Measurements from ENCODE around the gene RITA1. TPM values are rescaled to one million over a fixed set of nuclear protein-coding genes. Genes with fewer than 3 reads are reported as not detected.

RITA1 gene
- total and polyA plus RNA-seq, 10 of the 15 experiments (the other 5 are each of a cell fraction or from before 2014, with no cell fraction given) = 2.3 to 39.9 (median 24.8) TPM

DNA sequence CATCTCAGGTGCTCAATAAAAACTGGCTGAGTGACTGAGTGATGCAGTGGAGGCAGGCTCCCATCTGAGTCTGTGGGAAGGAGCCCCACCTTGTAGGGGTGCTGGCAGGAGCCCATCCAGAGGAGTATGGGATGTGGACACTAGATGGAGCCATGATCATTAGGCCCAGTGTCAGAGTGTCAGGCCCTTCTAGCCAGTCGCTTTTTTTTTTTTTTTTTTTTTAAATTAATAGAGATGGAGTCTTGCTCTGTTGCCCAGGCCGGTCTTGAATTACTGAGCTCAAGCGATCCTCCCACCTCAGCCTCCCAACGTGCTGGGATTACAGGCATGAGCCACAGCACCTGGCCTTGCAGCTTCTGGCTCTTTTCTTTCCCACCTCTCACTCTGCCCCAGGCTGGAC lies 11.5 kb downstream of the RITA1 start:
- Histone ChIP-seq H3K27me3 (replicated peaks in 1 of 2; ENCODE audit: control insufficient read depth in 2 of 2, insufficient read depth in 2 of 2, low read length in 1 of 2) (no peaks in the 10 kb centered on the region), H3K27ac (ENCODE audit: control insufficient read depth, insufficient read depth) (no peak overlapping the region), H3K4me3 (no peak overlapping the region), H3K9ac (ENCODE audit: control insufficient read depth, insufficient read depth, low read length) (no peak overlapping the region), H3K4me1 (ENCODE audit: control insufficient read depth, insufficient read depth, low read length) (no peaks in the 10 kb centered on the region), H3K79me2 (ENCODE audit: control insufficient read depth, insufficient read depth, low read length) (no peaks in the 10 kb centered on the region), H3K36me3 (ENCODE audit: control insufficient read depth in 2 of 2, insufficient read depth in 2 of 2, low read length in 1 of 2) (no peaks in the 10 kb centered on the region), H3K4me2 (ENCODE audit: control insufficient read depth, insufficient read depth) (no peak overlapping the region), H3K9me3 (replicated peaks; ENCODE audit: control insufficient read depth, insufficient read depth, low read length) (no peaks in the 10 kb centered on the region), H4K20me1 (ENCODE audit: control insufficient read depth, insufficient read depth) (no peaks in the 10 kb centered on the region), H2AFZ (ENCODE audit: control insufficient read depth, low read depth, low read length) (no peak overlapping the region)
- BruUV-seq (replicated peaks) = no TSS peak
- ChIA-PET CTCF (interaction anchor here (0.6 to 4.2 kb wide), 22 partner anchors 10 to 793 kb away, joined by 3 to 24 read pairs (median 4); partner anchors contain the start of gene SDSL), SMC1A (ENCODE audit: uncharacterized antibody, unreplicated experiment) (interaction anchor here (0.6 to 2.5 kb wide), 10 partner anchors 20 to 94 kb away, joined by 3 to 13 read pairs (median 5); no protein-coding TSS in a partner anchor), POLR2A (interaction anchor here (0.5 to 0.6 kb wide), 3 partner anchors 24 to 691 kb away, joined by 4 to 5 read pairs (median 4); partner anchors contain the start of gene TPCN1), RAD21 (ENCODE audit: unreplicated experiment) (interaction anchor here (0.5 to 2.3 kb wide), 15 partner anchors 10 to 1058 kb away, joined by 3 to 8 read pairs (median 4); no protein-coding TSS in a partner anchor)
- 0% methylated on average over 4 of the region's 4 CpGs for WGBS (ENCODE audit: insufficient coverage, insufficient replicate concordance, low lambda C conversion rate, missing lambda C conversion rate)
- peak; percentile 98 for ATAC-seq
- in situ Hi-C loops (cut with MboI) = loop anchor here (5.0 kb wide), 1 partner anchor 225 kb away; the partner anchor contains the start of gene SDSL
- intact Hi-C loops (cut with micrococcal nuclease; ENCODE audit: unreplicated experiment) = loop anchor here (2.0 to 10.0 kb wide), 3 partner anchors 36 to 115 kb away; no protein-coding TSS in a partner anchor
- no peak for DNase-seq (ENCODE audit: low read depth, low spot score)
- FAIRE-seq = peak; percentile 80
- no peak for TF ChIP-seq STAT3 (IDR thresholded peaks at IDR 0.05; ENCODE audit: low read depth, low read length)
- no peak for TF ChIP-seq POU2F2 (IDR thresholded peaks at IDR 0.05; ENCODE audit: borderline replicate concordance, low read depth, low read length)
- 0 out of 2 replicates have a peak, but pooled peaks have one; percentile 16 for TF ChIP-seq RUNX3 (IDR thresholded peaks at IDR 0.05; ENCODE audit: low read length)
- TF ChIP-seq EP300 (IDR thresholded peaks at IDR 0.05; ENCODE audit: borderline replicate concordance in 1 of 2, control insufficient read depth in 1 of 2, low read depth in 2 of 2, low read length in 2 of 2) = no peak
- TF ChIP-seq NFYB (IDR thresholded peaks at IDR 0.05; ENCODE audit: insufficient read depth, low read depth, low read length) = no peak
- TF ChIP-seq CHD2 (IDR thresholded peaks at IDR 0.05; ENCODE audit: borderline replicate concordance, low read depth, low read length) = no peak
- TF ChIP-seq, protein P1, sequence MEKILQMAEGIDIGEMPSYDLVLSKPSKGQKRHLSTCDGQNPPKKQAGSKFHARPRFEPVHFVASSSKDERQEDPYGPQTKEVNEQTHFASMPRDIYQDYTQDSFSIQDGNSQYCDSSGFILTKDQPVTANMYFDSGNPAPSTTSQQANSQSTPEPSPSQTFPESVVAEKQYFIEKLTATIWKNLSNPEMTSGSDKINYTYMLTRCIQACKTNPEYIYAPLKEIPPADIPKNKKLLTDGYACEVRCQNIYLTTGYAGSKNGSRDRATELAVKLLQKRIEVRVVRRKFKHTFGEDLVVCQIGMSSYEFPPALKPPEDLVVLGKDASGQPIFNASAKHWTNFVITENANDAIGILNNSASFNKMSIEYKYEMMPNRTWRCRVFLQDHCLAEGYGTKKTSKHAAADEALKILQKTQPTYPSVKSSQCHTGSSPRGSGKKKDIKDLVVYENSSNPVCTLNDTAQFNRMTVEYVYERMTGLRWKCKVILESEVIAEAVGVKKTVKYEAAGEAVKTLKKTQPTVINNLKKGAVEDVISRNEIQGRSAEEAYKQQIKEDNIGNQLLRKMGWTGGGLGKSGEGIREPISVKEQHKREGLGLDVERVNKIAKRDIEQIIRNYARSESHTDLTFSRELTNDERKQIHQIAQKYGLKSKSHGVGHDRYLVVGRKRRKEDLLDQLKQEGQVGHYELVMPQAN (conservative IDR thresholded peaks at IDR 0.05) = no peak
- TF ChIP-seq EED (IDR thresholded peaks at IDR 0.05; ENCODE audit: low read depth) = 0 out of 2 replicates have a peak, but pooled peaks have one; percentile 15
- no peak for TF ChIP-seq HCFC1 (IDR thresholded peaks at IDR 0.05; ENCODE audit: low read length)
- peak; percentile 90 for TF ChIP-seq SMC3 (IDR thresholded peaks at IDR 0.05; ENCODE audit: borderline replicate concordance, low read length)
- TF ChIP-seq WRNIP1 (IDR thresholded peaks at IDR 0.05; ENCODE audit: borderline replicate concordance, low read depth, low read length) = 0 out of 2 replicates have a peak, but pooled peaks have one; percentile 65
- TF ChIP-seq, protein P2, sequence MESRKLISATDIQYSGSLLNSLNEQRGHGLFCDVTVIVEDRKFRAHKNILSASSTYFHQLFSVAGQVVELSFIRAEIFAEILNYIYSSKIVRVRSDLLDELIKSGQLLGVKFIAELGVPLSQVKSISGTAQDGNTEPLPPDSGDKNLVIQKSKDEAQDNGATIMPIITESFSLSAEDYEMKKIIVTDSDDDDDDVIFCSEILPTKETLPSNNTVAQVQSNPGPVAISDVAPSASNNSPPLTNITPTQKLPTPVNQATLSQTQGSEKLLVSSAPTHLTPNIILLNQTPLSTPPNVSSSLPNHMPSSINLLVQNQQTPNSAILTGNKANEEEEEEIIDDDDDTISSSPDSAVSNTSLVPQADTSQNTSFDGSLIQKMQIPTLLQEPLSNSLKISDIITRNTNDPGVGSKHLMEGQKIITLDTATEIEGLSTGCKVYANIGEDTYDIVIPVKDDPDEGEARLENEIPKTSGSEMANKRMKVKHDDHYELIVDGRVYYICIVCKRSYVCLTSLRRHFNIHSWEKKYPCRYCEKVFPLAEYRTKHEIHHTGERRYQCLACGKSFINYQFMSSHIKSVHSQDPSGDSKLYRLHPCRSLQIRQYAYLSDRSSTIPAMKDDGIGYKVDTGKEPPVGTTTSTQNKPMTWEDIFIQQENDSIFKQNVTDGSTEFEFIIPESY (IDR thresholded peaks at IDR 0.05) = no peak
- no peak for TF ChIP-seq TBL1XR1 (IDR thresholded peaks at IDR 0.05; ENCODE audit: low read depth, low read length)
- peak; percentile 72 for TF ChIP-seq YY1 (IDR thresholded peaks at IDR 0.05; ENCODE audit: low read depth, low read length)
- no peak for TF ChIP-seq SIN3A (IDR thresholded peaks at IDR 0.05; ENCODE audit: low read depth, low read length)
- TF ChIP-seq FOXM1 (IDR thresholded peaks at IDR 0.05; ENCODE audit: low read depth, low read length) = 0 out of 2 replicates have a peak, but pooled peaks have one; percentile 31
- 0 out of 2 replicates have a peak, but pooled peaks have one; percentile 21 for TF ChIP-seq NBN (IDR thresholded peaks at IDR 0.05)
- TF ChIP-seq RAD21 (IDR thresholded peaks at IDR 0.05; ENCODE audit: insufficient read depth, low read depth, low read length) = peak; percentile 90
- no peak for TF ChIP-seq SP1 (IDR thresholded peaks at IDR 0.05; ENCODE audit: low read depth, low read length)
